ENCODE data around the gene FBXO38. TPM values are rescaled to one million over a fixed set of nuclear protein-coding genes. Genes with fewer than 3 reads are reported as not detected.

The FBXO38 gene
- total and polyA plus RNA-seq, 2 of the 13 experiments (the other 11 are each of a cell fraction or from before 2014, with no cell fraction given) = 24.8 to 35.9 TPM

- TF ChIP-seq, protein P1, sequence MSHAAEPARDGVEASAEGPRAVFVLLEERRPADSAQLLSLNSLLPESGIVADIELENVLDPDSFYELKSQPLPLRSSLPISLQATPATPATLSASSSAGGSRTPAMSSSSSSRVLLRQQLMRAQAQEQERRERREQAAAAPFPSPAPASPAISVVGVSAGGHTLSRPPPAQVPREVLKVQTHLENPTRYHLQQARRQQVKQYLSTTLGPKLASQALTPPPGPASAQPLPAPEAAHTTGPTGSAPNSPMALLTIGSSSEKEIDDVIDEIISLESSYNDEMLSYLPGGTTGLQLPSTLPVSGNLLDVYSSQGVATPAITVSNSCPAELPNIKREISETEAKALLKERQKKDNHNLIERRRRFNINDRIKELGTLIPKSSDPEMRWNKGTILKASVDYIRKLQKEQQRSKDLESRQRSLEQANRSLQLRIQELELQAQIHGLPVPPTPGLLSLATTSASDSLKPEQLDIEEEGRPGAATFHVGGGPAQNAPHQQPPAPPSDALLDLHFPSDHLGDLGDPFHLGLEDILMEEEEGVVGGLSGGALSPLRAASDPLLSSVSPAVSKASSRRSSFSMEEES (CRISPR knock-in tag; IDR thresholded peaks at IDR 0.05) = 0 out of 2 replicates have a peak, but pooled peaks have one; percentile 21
- TF ChIP-seq PTBP1 (IDR thresholded peaks at IDR 0.05; ENCODE audit: low read depth, low read length, poor library complexity, severe bottlenecking) (no peak), NFKB2 (CRISPR knock-in tag; IDR thresholded peaks at IDR 0.05; ENCODE audit: borderline replicate concordance) (peak; percentile 61; the same call in 1 of the 2 replicates), ZNF329 (CRISPR knock-in tag; IDR thresholded peaks at IDR 0.05; ENCODE audit: low read depth) (no peak), GFI1 (CRISPR knock-in tag; IDR thresholded peaks at IDR 0.05; ENCODE audit: borderline replicate concordance) (no peak; the same call in 1 of the 2 replicates), ZSCAN30 (CRISPR knock-in tag; IDR thresholded peaks at IDR 0.05) (no peak), NFYB (CRISPR knock-in tag; IDR thresholded peaks at IDR 0.05) (peak; percentile 29; the same call in 1 of the 2 replicates), HCFC1 (IDR thresholded peaks at IDR 0.05; ENCODE audit: low read depth, low read length) (peak; percentile 93), MEIS2 (CRISPR knock-in tag; IDR thresholded peaks at IDR 0.05) (peak; percentile 84), ZNF101 (CRISPR knock-in tag; IDR thresholded peaks at IDR 0.05; ENCODE audit: borderline replicate concordance, low read depth) (no peak), TSC22D2 (CRISPR knock-in tag; IDR thresholded peaks at IDR 0.05; ENCODE audit: borderline replicate concordance) (no peak), ZNF143 (CRISPR knock-in tag; IDR thresholded peaks at IDR 0.05) (peak; percentile 53; the same call in 1 of the 2 replicates), DNMT1 (CRISPR knock-in tag; IDR thresholded peaks at IDR 0.05) (no peak), PAF1 (CRISPR knock-in tag; IDR thresholded peaks at IDR 0.05) (no peak), ZFY (CRISPR knock-in tag; IDR thresholded peaks at IDR 0.05) (peak; percentile 98), USF2 (IDR thresholded peaks at IDR 0.05; ENCODE audit: low read depth, low read length) (no peak), USF2 (CRISPR knock-in tag; IDR thresholded peaks at IDR 0.05; ENCODE audit: borderline replicate concordance) (no peak), ZNF382 (CRISPR knock-in tag; IDR thresholded peaks at IDR 0.05; ENCODE audit: borderline replicate concordance) (no peak), ZNF276 (CRISPR knock-in tag; IDR thresholded peaks at IDR 0.05; ENCODE audit: low read depth) (peak; percentile 37; the same call in 1 of the 2 replicates), SAFB2 (CRISPR knock-in tag; IDR thresholded peaks at IDR 0.05; ENCODE audit: borderline replicate concordance, low read depth) (no peak), ZNF607 (CRISPR knock-in tag; IDR thresholded peaks at IDR 0.05; ENCODE audit: borderline replicate concordance) (no peak; the same call in 1 of the 2 replicates), ZSCAN9 (CRISPR knock-in tag; IDR thresholded peaks at IDR 0.05; ENCODE audit: borderline replicate concordance) (0 out of 2 replicates have a peak, but pooled peaks have one; percentile 14), ZNF232 (CRISPR knock-in tag; IDR thresholded peaks at IDR 0.05; ENCODE audit: borderline replicate concordance) (no peak), TAF1 (CRISPR knock-in tag; IDR thresholded peaks at IDR 0.05) (peak; percentile 82), NFE2L1 (CRISPR knock-in tag; IDR thresholded peaks at IDR 0.05; ENCODE audit: borderline replicate concordance) (peak; percentile 14; the same call in 1 of the 2 replicates)
Observed at GRCh38 chr5:148383564-148384379, at the start of gene FBXO38 (continued).

All from HepG2 (cell line).